Left renal cortex interstitium (tissue), 4 donors: ENCODE measurements around the gene PIGQ. TPM values are rescaled to one million over a fixed set of nuclear protein-coding genes. Genes with fewer than 3 reads are reported as not detected.

Experiments
- DNase-seq, 4 donors: peaks; one replicate each; pipeline ENCODE4 v3.0.0-alpha.2; 2013; ENCODE audit warnings: low read depth in 4 of 4, low spot score in 2 of 4, missing footprints in 1 of 4
- polyA plus RNA-seq, 4 donors: library from polyadenylated mRNA; unstranded; fragments of 120-200 nt; gene quantifications; one replicate each; pipeline ENCODE4 v1.2.1, GENCODE V29; 2013; ENCODE audit not compliant: insufficient read length in 4 of 4

The PIGQ gene
- polyA plus RNA-seq, 4 donors, result 44.9 to 92.7 (median 76.9) TPM

DNA sequence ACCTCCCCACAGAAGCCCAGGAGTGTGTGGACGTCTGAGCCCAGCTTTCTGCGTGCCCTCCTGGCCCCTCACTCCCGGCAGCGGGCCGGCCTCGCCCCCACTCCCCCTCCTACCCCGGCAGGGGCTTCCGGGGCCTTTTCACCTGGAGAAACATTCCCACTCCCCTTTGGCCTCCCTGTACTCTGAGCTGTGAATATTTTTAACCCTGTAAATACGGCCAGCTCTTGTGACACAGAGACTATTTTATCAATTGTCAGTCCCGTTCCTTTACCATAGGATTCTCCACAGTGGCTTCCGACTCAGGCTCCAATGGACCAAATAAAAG lies 15.5 kb upstream of the PIGQ start:
- no peak for DNase-seq

DNA sequence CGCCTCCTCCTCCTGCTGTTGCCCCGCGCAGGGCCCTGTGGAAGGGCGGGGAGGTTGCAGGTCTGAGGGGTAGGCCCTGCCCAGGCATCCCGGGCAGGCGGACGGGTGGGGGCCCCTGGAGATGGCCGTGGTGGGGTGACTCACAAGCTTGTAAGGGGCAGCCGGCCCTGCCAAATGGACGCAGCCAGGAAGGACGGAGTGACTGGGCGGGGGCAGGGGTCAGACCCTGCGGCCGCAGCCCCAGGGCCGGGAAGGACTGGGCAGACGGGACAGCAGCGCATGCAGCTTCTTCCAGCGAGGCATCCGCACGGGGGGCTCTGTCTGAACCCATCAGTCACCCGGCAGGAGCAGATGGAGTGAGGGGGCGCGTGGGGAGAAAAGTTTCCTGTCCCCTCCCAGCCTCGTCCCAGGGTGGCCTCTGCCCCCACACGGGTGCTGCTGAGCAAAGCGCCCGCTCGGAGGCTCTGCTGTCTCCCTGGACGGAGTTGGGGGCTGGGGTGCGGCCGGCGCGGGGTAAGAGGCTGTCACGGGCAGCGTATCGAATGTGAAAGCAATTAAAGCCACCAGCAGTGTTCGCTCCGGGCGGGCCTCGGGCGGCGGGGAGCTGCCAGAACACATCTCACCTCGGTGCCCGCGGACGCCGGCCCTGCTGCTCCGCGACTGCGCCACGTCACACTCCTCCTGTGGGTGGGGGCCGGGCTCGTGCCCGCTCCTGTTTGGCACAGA lies 15.0 kb upstream of the PIGQ start:
- DNase-seq, result no peak

DNA sequence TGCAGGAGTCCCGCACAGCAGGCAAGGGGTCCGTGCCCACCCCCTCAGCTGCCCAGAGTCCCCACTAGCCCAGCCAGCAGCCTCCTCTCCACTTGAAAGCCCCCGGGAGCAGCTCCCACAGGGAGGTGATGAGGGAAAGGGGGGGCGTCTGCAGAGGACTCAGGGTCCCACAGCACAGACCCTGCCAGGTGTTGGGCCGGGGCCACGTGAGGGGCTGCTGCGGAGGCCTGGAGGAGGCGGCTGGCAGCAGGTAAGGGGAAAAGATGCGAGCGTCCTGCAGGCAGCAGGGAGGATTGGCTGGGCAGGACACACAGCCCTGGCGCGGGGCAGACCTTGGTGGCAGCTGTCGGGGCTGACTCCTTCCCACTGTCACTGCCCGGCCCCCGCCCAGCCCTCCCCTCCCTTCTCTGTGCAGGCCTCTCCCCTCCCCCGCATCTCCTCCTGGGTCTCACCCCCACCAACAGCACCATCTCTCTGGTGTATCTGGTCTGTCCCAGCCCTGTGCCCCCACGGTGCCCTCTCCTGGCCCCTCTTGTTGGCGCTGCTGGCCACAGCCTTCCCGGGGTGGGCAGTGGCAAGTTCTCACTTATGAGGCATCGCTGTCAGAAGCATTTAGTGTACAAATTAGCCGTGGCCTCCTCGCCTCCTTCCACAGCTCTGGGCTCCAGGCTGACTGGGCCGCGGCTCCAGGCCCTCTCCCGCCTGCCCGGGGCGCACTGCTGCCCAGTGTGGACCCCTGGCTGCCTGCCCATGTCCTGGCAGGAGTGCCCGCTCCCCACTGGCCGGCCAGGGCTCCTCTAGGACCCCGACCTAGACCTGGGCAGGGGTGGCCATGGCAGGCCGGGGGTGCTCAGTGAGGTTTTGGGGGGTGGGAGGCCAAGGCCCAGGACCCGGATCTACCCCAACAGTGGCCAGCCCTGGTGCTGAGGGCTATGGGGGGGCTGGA lies 14.0 kb upstream of the PIGQ start:
- DNase-seq, result no peak

DNA sequence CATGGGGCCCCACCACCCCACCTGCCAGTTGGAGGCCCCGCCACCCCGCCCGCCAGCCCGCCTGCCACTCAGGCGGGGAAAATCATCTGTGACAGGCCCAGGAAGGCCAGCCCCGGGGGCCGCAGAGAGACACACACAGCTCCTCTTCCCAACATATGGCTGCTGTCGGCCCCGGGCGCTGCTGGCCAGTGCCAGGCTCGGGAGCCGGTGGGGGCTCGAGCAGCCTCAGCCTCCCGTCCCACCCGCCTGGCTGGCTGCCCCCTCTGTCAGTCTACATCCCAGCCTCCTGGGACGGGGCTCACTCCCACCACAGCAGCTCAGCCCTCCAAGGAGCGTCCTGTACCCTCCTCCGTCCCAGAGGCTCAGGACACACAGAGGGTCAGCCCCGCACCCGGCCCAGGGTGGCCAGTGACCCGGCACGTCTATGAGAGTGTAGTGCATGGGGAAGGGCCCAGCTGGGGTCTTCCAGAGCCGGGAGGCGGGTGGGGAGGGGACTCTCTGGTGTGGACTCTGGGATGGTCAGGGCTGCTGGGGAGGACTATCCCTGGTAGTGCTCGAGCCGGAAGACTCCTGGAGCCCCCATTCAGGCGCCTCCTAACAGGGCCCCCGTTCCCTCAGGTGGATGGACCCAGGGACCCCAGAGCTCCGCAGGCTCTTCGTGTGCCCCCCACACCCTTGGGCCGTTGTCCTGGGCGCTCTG lies 13.1 kb upstream of the PIGQ start:
- DNase-seq, result no peak

DNA sequence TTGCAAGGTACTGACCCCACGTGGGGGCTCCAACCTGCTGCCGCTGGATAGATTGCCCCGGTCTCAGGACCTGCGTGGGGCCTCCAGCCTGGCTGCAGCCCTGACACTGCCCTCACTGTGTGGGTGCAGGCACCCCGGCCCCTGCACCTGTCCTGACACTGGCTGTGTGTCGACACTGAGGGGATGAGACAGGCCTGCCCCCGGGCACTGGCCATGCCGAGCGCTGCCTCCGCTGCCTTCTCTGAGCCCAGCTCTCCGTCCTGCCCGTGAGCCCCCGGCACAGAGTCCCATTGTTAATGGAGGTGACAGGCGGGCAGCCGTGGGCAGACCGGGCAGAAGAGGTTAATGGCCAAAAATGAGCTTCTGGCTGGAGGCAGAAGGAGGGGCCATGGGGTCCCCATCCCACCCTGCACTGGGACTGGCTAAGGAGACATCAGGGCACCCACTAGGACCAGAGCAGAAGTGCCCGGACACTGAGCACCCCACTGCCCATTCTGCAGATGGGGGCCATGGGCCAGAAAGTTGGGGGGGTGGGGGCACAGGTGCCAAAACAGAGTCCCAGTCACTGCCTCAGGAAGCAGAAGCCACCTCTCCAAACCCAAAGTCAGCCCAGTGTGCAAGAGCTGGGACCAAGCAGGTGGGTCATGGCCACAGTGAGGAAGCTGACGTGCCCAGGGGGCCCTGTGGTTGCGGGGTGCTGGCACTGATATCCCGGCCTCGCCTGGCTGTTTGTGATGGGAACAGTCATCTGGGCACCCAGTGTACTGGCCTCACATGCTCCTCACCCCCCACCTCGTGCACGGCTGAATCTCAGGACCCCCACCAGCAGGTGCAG lies 12.1 kb upstream of the PIGQ start:
- DNase-seq, result no peak

DNA sequence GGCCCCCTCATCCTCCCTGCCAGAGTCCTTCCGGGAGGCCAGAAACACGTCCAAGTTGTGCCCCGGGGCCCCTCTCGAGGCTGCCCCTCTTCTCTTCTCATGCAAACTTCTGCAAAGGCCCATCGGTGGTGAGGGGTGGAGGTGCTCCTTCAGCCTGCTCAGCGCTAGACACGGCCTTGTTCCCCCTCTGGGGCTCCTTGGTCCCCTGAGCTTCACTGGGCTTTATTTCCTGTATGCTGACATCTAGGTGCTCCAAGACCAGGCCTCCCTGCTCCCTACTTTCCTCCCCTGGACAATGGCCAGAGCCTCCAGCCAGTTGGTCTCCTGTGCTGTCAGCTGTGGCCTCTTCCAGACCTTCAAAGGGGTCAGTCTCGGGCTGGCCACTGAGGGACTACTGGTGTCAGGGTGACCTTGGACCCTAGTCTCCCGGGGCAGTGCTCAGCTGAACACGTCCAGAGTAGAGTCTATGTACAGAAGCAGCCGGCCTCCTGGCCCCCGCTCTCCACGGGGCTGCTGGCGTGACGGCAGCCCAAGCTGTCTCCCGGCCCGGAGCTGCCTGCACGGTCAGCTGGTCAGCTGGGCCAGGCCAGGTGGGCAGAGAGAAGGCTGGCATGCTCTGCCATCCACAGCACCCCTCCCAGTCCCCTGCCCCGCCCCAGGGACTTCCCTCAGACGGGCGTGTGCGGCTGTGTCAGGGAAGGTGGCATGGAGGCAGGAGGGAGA lies 11.3 kb upstream of the PIGQ start:
- DNase-seq, result no peak

DNA sequence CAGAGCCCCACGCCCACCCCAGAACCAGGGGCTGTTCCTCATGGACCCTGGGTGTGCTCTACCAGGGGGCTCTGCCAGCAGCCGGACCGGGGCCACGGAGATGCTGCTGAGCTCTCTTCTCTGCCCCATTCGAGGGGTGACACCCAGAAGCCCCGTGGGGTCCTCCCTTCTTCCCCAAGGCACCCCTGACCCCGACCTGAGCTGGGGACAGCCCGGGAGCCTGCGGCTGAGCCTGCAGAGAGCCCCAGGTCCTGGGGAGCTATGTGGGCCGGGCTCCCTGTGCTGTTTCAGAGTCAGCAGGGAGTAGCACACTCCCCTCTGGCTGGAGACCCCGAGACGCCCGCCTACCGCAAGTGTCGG lies 10.8 kb upstream of the PIGQ start:
- no peak for DNase-seq

DNA sequence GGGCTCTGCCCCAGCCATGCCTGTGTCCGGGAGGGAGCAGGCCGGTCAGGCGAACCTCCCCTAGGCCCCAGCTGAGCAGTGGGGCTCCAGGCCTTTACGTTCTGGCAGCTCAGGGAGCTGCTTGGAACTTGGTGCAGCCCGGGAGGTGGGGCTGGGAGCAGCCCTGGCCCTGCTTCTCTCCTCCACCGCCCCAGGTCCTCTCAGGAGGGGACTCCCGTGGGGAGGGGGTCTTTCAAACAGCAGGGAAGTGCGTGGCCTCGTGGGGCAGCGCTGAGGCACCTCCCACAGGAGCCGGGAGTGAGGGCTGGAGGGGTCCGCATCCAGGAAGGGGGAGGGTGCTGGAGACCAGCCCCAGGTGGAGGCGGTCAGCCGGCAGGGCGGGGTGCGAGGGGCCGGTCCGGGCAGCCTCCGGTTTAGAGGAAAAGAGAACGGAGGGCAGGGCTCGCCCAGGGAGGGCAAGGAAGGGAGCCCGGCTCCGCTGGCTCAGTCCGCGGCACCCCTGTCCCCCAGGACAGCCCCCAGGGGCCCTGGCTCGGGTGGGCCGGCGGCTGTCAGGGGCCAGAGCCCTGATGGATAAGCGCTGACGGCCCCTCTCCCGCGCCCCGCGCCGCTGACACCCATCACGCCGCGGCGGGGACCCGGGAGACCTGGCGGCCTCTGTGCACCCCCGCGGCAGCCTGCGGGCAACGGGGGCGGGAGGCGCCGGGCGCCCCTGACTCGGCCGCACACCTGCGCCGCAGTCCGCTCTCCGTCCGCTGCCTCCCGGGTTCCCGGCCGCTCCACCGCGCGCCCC lies 10.2 kb upstream of the PIGQ start:
- DNase-seq, result no peak

DNA sequence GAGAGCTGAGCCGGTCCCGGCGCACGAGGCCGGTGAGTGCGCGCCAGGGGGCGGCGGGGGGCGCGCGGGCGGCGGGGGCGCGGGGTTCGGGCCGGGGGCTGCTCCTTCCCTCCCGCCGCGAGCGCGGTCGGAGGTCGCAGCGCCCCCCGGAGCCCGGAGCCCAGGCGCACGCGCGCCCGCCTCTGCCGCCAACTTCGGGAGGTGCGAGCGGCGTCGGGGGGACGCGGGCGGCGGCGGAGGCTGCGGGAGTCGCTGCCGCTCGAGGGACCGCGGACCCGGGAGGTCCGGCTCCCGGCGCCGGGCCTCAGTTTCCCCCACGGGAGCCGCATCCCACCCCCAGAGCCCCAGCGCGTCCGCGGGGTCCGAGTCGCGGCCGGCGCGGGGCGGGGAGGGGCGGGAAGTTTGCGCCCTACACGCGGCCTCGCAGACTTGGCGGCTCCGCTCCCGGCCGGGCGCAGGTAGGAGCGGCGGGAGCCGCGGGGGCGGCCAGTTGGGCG lies 9.5 kb upstream of the PIGQ start, which contains the start of gene PRR35:
Gene PRR35, plus strand, starts transcription at position 191 of the 497 bp plus-strand sequence. CDS start 2,901 bp downstream, outside the sequence.
- no peak for DNase-seq

DNA sequence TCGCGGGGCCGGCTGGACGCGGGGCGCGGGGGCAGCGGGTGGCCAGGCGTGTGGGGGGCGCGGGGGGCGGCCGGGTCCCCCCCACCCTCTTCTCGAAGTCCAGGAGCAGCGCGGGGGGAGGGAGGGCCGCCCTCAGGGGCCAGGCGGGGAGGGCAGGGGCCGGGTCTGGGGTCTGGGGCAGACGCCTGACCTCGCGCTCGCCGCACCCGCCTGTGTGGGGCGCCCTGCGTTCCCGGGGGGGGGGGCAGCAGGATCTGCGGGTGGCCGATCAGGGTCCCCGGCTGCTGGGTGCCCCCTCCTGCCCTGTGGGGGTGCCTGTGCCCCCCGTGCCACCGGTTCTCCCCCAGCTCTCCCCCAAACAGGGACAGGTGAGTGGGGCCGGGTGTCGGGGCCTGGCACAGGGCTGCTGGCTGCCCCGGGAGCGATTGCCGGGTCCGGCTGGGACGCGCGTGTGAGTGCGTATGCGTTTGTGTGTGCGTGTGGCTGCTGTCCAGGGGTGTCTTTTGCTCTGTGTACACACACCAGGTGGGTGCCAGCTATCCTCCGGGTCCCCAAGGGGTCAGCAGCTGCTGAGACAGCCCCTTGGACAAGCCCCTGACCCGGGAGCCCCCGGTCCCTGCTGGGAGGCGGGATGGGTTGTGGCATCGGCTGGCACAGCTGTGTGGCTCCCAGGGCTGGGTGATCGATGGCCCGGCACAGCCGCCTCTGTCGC lies 8.9 kb upstream of the PIGQ start:
- no peak for DNase-seq

DNA sequence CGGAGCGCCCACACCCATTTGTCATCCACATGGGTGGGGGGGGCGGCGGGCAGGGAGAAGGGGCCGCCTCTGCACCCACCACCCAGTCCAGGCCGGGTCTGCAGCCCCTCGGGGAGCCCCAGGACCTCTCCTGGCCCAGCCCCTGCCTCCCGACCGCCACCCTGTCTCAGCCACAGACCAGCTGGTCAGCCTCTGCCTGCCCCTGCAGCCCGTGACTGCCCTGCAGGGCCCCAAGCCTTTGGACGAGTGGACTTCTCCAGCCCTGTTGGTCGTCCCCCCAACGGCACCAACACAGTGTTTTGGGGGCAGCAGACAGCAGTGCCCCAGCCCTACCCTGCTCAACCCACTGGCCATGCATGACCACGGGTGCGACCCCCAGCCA lies 8.4 kb upstream of the PIGQ start:
- no peak for DNase-seq

DNA sequence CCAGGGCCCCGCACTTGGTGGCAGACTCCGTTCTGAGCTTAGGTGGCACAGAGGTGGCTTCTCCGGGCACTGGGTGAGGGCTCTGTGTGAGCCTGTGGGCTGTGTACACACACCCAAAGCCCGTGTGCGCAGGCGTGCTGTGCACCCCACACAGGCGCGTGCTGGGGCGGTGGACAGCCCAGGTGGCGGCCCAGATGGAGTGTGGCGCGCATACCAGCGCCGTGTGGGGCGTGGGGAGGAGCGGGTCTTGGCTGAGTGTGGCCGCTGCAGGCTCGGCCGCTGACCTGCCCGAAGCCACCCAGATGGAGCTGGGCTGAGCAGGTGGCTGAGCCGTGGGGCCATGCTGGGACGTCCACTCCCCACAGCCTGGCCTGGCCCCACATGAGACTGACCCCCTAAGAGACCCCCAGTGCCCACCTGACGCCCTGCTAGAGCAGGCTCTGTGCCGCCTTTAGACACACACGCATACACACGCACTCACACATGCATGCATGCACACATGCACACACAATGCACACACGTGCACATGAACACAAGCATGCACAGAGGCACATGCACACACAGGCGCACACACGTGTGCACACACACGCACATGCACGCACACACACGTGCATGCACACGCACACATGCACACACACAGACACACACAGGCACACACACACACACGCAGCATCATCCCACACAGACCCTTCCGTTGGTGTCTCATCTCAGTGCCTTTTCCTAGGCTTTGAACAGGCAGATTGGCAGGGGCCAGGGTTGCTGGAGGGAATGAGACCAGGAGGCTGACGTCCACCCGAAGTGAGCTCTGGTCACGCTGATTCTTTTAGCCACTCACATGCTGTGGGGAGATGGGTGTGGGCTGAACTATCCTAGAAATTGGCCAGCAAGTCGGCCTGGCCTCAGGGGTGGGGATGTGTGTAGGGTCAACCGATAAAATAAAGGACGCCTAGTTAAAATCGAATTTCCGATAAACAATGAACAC lies 7.5 kb upstream of the PIGQ start:
- DNase-seq, result no peak

DNA sequence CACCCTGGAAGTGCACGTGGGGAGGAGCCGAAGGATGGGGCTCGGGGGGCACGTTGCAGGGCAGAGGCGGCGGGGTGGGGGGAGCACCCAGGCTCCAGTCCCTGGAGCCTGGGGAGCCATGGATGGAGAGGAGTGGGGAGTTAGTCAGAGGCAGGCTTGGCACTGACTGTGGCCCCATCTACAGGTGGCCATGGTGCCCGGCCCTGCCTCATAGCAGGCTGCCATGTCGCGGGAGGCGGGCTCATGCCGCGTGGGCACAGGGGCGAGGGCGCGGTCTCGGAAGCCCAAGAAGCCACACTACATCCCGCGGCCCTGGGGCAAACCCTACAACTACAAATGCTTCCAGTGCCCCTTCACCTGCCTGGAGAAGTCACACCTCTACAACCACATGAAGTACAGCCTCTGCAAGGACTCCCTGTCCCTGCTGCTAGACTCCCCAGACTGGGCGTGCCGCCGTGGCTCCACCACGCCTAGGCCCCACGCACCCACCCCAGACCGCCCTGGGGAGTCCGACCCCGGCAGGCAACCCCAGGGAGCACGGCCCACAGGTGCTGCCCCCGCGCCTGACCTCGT lies 6.6 kb upstream of the PIGQ start:
- no peak for DNase-seq

DNA sequence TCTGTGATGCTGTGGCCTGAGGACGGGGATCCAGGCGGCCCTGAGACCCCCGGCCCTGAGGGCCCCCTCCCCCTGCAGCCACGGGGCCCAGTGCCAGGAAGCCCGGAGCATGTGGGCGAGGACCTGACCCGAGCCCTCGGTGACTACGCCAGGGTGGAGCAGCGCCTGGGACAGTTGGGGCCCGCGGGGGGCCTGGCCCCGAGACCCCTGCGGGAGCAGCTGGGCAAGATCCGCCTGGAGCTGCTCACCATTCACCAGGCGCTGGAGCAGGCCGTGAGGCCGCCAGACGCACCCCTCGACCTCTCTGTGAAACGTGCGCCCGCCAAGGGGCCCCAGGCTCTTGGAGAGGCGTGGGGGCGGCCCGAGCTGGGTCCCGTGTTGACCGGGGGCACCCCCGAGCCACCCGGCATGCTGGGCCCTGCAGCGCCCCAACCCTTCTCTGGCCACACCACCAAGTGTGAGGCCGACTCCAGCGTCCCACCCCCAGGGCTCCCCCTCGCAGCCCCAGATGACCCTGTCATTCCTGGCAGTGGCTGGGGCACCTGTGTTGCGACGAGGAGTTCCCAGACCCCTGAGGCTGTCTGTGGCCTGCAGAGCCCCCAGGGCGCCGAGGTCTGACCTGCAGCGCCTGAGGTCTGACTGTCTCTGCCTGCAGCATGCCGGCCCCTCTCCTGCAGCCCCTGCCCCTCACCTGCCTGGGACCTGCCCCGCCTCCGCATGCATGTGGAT lies 4.9 kb upstream of the PIGQ start:
- DNase-seq, result no peak

DNA sequence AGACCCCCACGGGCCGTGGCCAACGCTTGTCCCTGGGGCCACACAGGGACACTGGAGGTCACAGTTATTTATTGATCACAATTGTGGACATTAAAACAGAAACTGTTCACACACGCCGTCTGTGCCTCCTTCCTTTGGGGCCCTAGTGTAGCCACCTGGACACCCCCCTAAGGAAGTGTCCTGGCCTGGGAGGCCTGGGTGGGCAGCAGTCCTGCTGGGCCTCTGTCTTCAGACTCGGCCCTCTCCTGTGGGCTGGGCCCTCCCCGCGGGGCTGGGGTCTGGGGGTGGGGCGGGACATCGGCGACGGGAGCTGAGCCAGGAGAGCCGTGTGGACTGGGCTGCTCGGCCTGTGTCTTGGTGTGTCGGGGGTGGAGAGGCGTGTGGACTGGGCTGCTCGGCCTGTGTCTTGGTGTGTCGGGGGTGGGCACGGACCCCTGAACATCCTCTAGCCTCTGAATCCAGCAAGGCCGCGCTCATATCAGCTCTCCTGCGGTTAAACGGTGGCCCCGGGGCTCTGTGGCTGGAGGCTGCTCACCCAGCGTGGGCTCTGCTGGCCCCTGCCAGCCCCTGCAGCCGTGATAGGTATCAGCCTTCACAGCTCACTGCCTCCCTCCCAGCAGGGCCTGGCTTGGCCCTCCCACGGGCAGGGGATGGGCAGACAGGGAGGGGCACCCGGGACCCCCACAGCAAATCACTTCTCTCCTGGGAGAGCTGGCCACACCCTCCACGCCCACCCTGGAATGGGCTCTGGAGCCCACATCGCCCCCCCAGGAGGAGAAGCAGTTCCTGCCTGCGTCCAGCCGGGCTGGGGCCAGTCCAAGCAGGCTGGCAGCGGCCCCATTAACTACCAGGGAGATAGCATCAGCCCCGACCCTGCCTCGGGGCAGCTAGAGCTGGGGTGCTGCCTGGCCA lies 4.1 kb upstream of the PIGQ start:
- DNase-seq, result peak in 2 of 4 donors; percentile 66 to 76
